IMR-90 (cell line): ENCODE measurements around the gene ADGRA1. TPM values are rescaled to one million over a fixed set of nuclear protein-coding genes. Genes with fewer than 3 reads are reported as not detected.

Experiments used
- ATAC-seq: fragments of 200-7000 bp; cut with Tn5 transposase; 2 replicates; pipeline ENCODE4 v1.9.1; 2020; ENCODE audit warnings: low read depth, mild to moderate bottlenecking, moderate library complexity
- BruUV-seq: library from RNA; stranded (reverse); fragments of 400-500 nt; replicated peaks from 2 replicates; lab custom pipeline; 2021; lab: Mats Ljungman, UMichigan
- CTCF ChIA-PET: fragments of 300-600 bp; formaldehyde crosslinking; extraction: SDS; loops from one replicate; lab custom pipeline; 2021; ENCODE audit warnings: antibody characterized with exemption; lab: Yijun Ruan, JAX
- POLR2A ChIA-PET: fragments of 300-600 bp; sonication (Branson Sonifier 250); formaldehyde crosslinking; loops from one replicate; lab custom pipeline; 2022; ENCODE audit warnings: antibody characterized with exemption; ENCODE audit not compliant: unreplicated experiment; lab: Charles Lee
- DNase-seq: peaks from one replicate; pipeline ENCODE4 v3.0.0; 2013
- H2AFZ ChIP-seq: replicated peaks from 2 replicates; pipeline ENCODE3; 2013; ENCODE audit warnings: low read length, mild to moderate bottlenecking; ENCODE audit not compliant: poor library complexity
- H2AK5ac ChIP-seq: 2 replicates; pipeline ENCODE4 v1.6.1; 2013; ENCODE audit warnings: low read depth, low read length, inconsistent platforms
- H2AK9ac ChIP-seq: replicated peaks from 2 replicates; pipeline ENCODE3; 2013; ENCODE audit warnings: mild to moderate bottlenecking, low read depth, low read length, moderate library complexity; ENCODE audit not compliant: poor library complexity
- H2BK120ac ChIP-seq: 2 replicates; pipeline ENCODE4 v1.6.1; 2013; ENCODE audit warnings: low read depth, low read length, inconsistent platforms
- H2BK15ac ChIP-seq: 3 replicates; pipeline ENCODE4 v1.6.1; 2013; ENCODE audit warnings: low read depth, low read length, inconsistent platforms
- H2BK20ac ChIP-seq: 2 replicates; pipeline ENCODE4 v1.6.1; 2013; ENCODE audit warnings: low read depth, mild to moderate bottlenecking, inconsistent platforms, low read length, moderate library complexity
- H2BK5ac ChIP-seq: 2 replicates; pipeline ENCODE4 v1.6.1; 2013; ENCODE audit warnings: mild to moderate bottlenecking, low read depth, low read length, inconsistent platforms; ENCODE audit not compliant: poor library complexity, severe bottlenecking
- H3K14ac ChIP-seq: replicated peaks from 2 replicates; pipeline ENCODE4 v1.6.1; 2013; ENCODE audit warnings: low read depth, low read length, inconsistent platforms
- H3K18ac ChIP-seq: 2 replicates; pipeline ENCODE4 v1.6.1; 2013; ENCODE audit warnings: low read depth, low read length, control low read depth
- H3K23ac ChIP-seq: 2 replicates; pipeline ENCODE4 v1.6.1; 2013; ENCODE audit warnings: low read depth, low read length, inconsistent platforms
- H3K27ac ChIP-seq: 2 replicates; pipeline ENCODE4 v1.5.1; 2013; ENCODE audit warnings: mild to moderate bottlenecking, control low read depth, low read length; ENCODE audit not compliant: insufficient read depth
- H3K27me3 ChIP-seq: 2 replicates; pipeline ENCODE4 v1.6.1; 2013; ENCODE audit warnings: low read length; ENCODE audit not compliant: control insufficient read depth, insufficient read depth
- H3K36me3 ChIP-seq: 2 replicates; pipeline ENCODE4 v1.6.1; 2013; ENCODE audit warnings: low read length, mixed read lengths; ENCODE audit not compliant: control insufficient read depth, insufficient read depth
- H3K4ac ChIP-seq: 2 replicates; pipeline ENCODE4 v1.6.1; 2013; ENCODE audit warnings: low read depth, low read length, inconsistent platforms
- H3K4me1 ChIP-seq: 2 replicates; pipeline ENCODE4 v1.6.1; 2013; ENCODE audit warnings: low read length, mixed read lengths; ENCODE audit not compliant: control insufficient read depth, insufficient read depth
- H3K4me2 ChIP-seq: 2 replicates; pipeline ENCODE4 v1.6.1; 2013; ENCODE audit warnings: low read depth, mild to moderate bottlenecking, control low read depth, low read length, moderate library complexity
- H3K4me3 ChIP-seq: 2 replicates; pipeline ENCODE4 v1.5.1; 2013; ENCODE audit warnings: low read depth, mild to moderate bottlenecking, control low read depth, low read length, moderate library complexity; ENCODE audit not compliant: insufficient read depth
- H3K56ac ChIP-seq: 2 replicates; pipeline ENCODE4 v1.6.1; 2013; ENCODE audit warnings: low read length, inconsistent platforms; ENCODE audit not compliant: insufficient read depth; ENCODE audit errors: extremely low read depth
- H3K79me1 ChIP-seq, 2 experiments: 2 replicates each; pipeline ENCODE4 v1.6.1; 2013; ENCODE audit warnings: low read length in 2 of 2, inconsistent platforms in 1 of 2, low read depth in 1 of 2
- H3K9ac ChIP-seq: 2 replicates; pipeline ENCODE4 v1.6.1; 2013; ENCODE audit warnings: low read depth, low read length, control low read depth
- H3K9me1 ChIP-seq: 2 replicates; pipeline ENCODE4 v1.6.1; 2013; ENCODE audit warnings: low read length, inconsistent platforms; ENCODE audit not compliant: insufficient read depth
- H3K9me3 ChIP-seq: 2 replicates; pipeline ENCODE4 v1.6.1; 2013; ENCODE audit warnings: low read length; ENCODE audit not compliant: control insufficient read depth, insufficient read depth
- H4K20me1 ChIP-seq: 2 replicates; pipeline ENCODE4 v1.6.1; 2013; ENCODE audit warnings: low read length, inconsistent platforms; ENCODE audit not compliant: insufficient read depth
- H4K5ac ChIP-seq: 2 replicates; pipeline ENCODE4 v1.6.1; 2013; ENCODE audit warnings: mild to moderate bottlenecking, low read depth, low read length, control low read depth
- H4K8ac ChIP-seq, 2 experiments: 2 replicates each; pipeline ENCODE4 v1.6.1; 2013; ENCODE audit warnings: low read depth in 2 of 2, low read length in 2 of 2, control low read depth in 1 of 2, inconsistent platforms in 1 of 2
- H4K91ac ChIP-seq: 2 replicates; pipeline ENCODE4 v1.6.1; 2013; ENCODE audit warnings: low read depth, low read length, inconsistent platforms; ENCODE audit not compliant: insufficient read depth
- BHLHE40 ChIP-seq: fragments of 150-350 bp; IDR thresholded peaks from 2 replicates; pipeline ENCODE4 v1.6.1; 2016; ENCODE audit warnings: mild to moderate bottlenecking, low read depth, low read length
- CEBPB ChIP-seq: IDR thresholded peaks from 2 replicates; pipeline ENCODE4 v1.6.1; 2012; ENCODE audit warnings: low read depth, low read length, improper control_type of control experiment
- CTCF ChIP-seq: conservative IDR thresholded peaks from 2 replicates; pipeline ENCODE4 v1.5.1; 2012; ENCODE audit warnings: mild to moderate bottlenecking, low read depth, low read length, improper control_type of control experiment
- ELK1 ChIP-seq: fragments of 150-350 bp; IDR thresholded peaks from 2 replicates; pipeline ENCODE4 v1.6.1; 2016; ENCODE audit warnings: low read depth, mild to moderate bottlenecking, low read length, moderate library complexity, borderline replicate concordance
- FOS ChIP-seq: fragments of 150-350 bp; IDR thresholded peaks from 2 replicates; pipeline ENCODE4 v1.6.1; 2016; ENCODE audit warnings: low read depth, low read length
- MAFK ChIP-seq: IDR thresholded peaks from 2 replicates; pipeline ENCODE4 v1.6.1; 2012; ENCODE audit warnings: low read depth, low read length, improper control_type of control experiment
- MAZ ChIP-seq: IDR thresholded peaks from 2 replicates; pipeline ENCODE4 v1.6.1; 2012; ENCODE audit warnings: low read depth, mild to moderate bottlenecking, low read length, improper control_type of control experiment, moderate library complexity, borderline replicate concordance
- MXI1 ChIP-seq: IDR thresholded peaks from 2 replicates; pipeline ENCODE4 v1.6.1; 2012; ENCODE audit warnings: low read depth, mild to moderate bottlenecking, low read length, moderate library complexity, borderline replicate concordance
- NFE2L2 ChIP-seq: fragments of 150-350 bp; IDR thresholded peaks from 2 replicates; pipeline ENCODE4 v1.6.1; 2016; ENCODE audit warnings: low read depth, mild to moderate bottlenecking, low read length
- POLR2A ChIP-seq: IDR thresholded peaks from 2 replicates; pipeline ENCODE4 v1.6.1; 2012; ENCODE audit warnings: mild to moderate bottlenecking, low read depth, low read length
- RAD21 ChIP-seq: IDR thresholded peaks from 2 replicates; pipeline ENCODE4 v1.6.1; 2012; ENCODE audit warnings: low read length, improper control_type of control experiment
- RCOR1 ChIP-seq: IDR thresholded peaks from 2 replicates; pipeline ENCODE4 v1.6.1; 2012; ENCODE audit warnings: mild to moderate bottlenecking, low read length, improper control_type of control experiment; ENCODE audit not compliant: insufficient replicate concordance
- RFX5 ChIP-seq: IDR thresholded peaks from 2 replicates; pipeline ENCODE4 v1.8.0; 2012; ENCODE audit warnings: low read depth, mild to moderate bottlenecking, low read length, moderate library complexity
- SMC3 ChIP-seq: fragments of 150-350 bp; IDR thresholded peaks from 2 replicates; pipeline ENCODE4 v1.6.1; 2016; ENCODE audit warnings: low read depth, mild to moderate bottlenecking, antibody characterized with exemption, low read length, moderate library complexity
- USF2 ChIP-seq: fragments of 150-350 bp; IDR thresholded peaks from 2 replicates; pipeline ENCODE4 v1.6.1; 2017; ENCODE audit warnings: mild to moderate bottlenecking, antibody characterized with exemption, low read length, low read depth
- WGBS, 2 experiments: methylation state at CpG; one replicate each; pipeline versions ENCODE4 v1.1.5 to v1.1.7; 2013; ENCODE audit warnings: missing lambda C conversion rate in 2 of 2; ENCODE audit not compliant: insufficient read length in 1 of 2; ENCODE audit errors: extremely low coverage in 2 of 2; 5-methylcytosine and 5-hydroxymethylcytosine counted together
- dilution Hi-C: fragments of 300-500 bp; cut with HindIII; formaldehyde crosslinking; loops from one replicate; pipeline ENCODE4 v1.14.3; 2018; ENCODE audit warnings: low sequenced_read_pairs; ENCODE audit not compliant: unreplicated experiment
- in situ Hi-C: fragments of 300-500 bp; cut with MboI; formaldehyde crosslinking; loops from 3 replicates; pipeline ENCODE4 v1.14.3; 2019; ENCODE audit warnings: low sequenced_read_pairs, inconsistent platforms, mixed read lengths
- intact Hi-C: fragments of 100-400 bp; cut with micrococcal nuclease; formaldehyde crosslinking; loops from 2 replicates; pipeline ENCODE4 v1.10.0; 2022
- polyA plus RNA-seq, 3 experiments: library from polyadenylated mRNA; depleted of rRNA; stranded (reverse); fragments of >200 nt; gene quantifications; 2 replicates each; pipeline ENCODE4 v1.2.3, GENCODE V29; 2012; ENCODE audit warnings: low replicate concordance in 1 of 3
- total RNA-seq: library from RNA; depleted of rRNA; stranded (reverse); fragments of >200 nt; gene quantifications from 2 replicates; pipeline ENCODE4 v1.2.3, GENCODE V29; 2012

Gene ADGRA1
- total and polyA plus RNA-seq, 2 of the 4 experiments (the other 2 are of a cell fraction): not detected

DNA sequence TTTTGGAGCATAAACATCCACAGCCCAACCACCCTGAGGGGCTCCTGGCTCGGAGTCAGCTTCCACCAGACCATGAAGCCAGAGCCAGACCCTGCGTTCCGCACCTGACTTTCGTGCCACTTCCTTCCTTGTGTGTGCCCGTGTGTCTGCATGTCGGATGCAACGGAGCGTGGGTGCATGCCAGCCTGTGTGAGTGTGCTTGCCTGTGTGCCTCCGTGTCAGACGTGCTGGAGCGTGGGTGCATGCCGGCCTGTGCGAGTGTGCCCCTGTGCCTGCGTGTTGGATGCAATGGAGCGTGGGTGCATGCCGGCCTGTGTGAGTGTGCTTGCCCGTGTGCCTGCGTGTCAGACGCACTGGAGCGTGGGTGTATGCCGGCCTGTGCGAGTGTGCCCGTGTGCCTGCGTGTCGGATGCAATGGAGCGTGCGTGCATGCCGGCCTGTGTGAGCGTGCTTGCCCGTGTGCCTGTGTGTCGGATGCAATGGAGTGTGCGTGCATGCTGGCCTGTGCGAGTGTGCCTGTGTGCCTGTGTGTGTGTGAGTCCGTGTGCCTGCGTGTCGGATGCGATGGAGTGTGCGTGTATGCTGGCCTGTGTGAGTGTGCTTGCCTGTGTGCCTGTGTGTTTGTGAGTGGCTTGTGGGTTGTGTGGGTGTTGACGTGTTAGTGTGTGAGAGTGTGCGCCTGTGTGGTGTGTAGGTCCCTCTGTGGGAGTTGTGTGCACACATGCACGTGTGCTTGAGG lies 44.2 kb downstream of the ADGRA1 start:
- no peak overlapping the region for H3K14ac ChIP-seq
- H3K9me1 ChIP-seq: no peaks in the 10 kb centered on the region
- no peak overlapping the region for H4K8ac ChIP-seq
- no peak overlapping the region for H2AK5ac ChIP-seq
- no peak overlapping the region for H2AK9ac ChIP-seq
- H2AFZ ChIP-seq: no peak overlapping the region
- no peaks in the 10 kb centered on the region for H3K36me3 ChIP-seq
- H2BK120ac ChIP-seq: no peak overlapping the region
- intact Hi-C loops (no loop called here), in situ Hi-C loops (loop anchor here (25.0 kb wide), 1 partner anchor 470 kb away; no protein-coding TSS in a partner anchor), dilution Hi-C loops (no loop called here)
- no peak overlapping the region for H3K27ac ChIP-seq
- H3K23ac ChIP-seq: no peak overlapping the region
- peaks cover 3% of the 10 kb centered on the region; the same call in 1 of the 2 replicates for H3K27me3 ChIP-seq
- H3K9me3 ChIP-seq: peaks cover 1% of the 10 kb centered on the region; the same call in 1 of the 2 replicates
- H2BK15ac ChIP-seq: no peak overlapping the region
- no peak overlapping the region for H3K4me2 ChIP-seq
- no peak overlapping the region for H3K4me3 ChIP-seq
- H4K20me1 ChIP-seq: no peaks in the 10 kb centered on the region
- POLR2A ChIA-PET: no interaction called here
- no peak overlapping the region for H2BK20ac ChIP-seq
- no peak overlapping the region for H4K91ac ChIP-seq
- CTCF ChIA-PET: no interaction called here
- H4K5ac ChIP-seq: no peak overlapping the region
- no TSS peak for BruUV-seq
- no peaks in the 10 kb centered on the region for H3K4me1 ChIP-seq
- no peak overlapping the region for H3K56ac ChIP-seq
- H2BK5ac ChIP-seq: no peak overlapping the region
- H3K9ac ChIP-seq: no peak overlapping the region
- no peaks in the 10 kb centered on the region for H3K79me1 ChIP-seq
- ATAC-seq (no peak), DNase-seq (no peak)
- H3K18ac ChIP-seq: no peak overlapping the region
- H3K4ac ChIP-seq: no peak overlapping the region
- WGBS, 2 experiments: 83% methylated on average over 29 of the region's 41 CpGs; no CpG with 5 or more reads in 1 of the 2 experiments
- TF ChIP-seq RCOR1 (no peak), BHLHE40 (no peak), CTCF (no peak), USF2 (no peak), MAFK (no peak), CEBPB (no peak), NFE2L2 (no peak), MAZ (no peak), RAD21 (no peak), RFX5 (no peak), FOS (no peak), ELK1 (no peak), POLR2A (no peak), SMC3 (no peak), MXI1 (no peak)
